GM18505 (cell line): ENCODE measurements around the gene C1QTNF6.

Experiments used
- ATAC-seq: cut with Tn5 transposase; IDR thresholded peaks from one replicate; pipeline ENCODE4 v1.9.1; 2021; ENCODE audit not compliant: unreplicated experiment
- POLR2A ChIP-seq: IDR thresholded peaks from 4 replicates; pipeline ENCODE4 v1.6.1; 2011; ENCODE audit warnings: borderline replicate concordance; ENCODE audit not compliant: insufficient read depth, insufficient read length; ENCODE audit errors: extremely low read depth

C1QTNF6 gene

DNA sequence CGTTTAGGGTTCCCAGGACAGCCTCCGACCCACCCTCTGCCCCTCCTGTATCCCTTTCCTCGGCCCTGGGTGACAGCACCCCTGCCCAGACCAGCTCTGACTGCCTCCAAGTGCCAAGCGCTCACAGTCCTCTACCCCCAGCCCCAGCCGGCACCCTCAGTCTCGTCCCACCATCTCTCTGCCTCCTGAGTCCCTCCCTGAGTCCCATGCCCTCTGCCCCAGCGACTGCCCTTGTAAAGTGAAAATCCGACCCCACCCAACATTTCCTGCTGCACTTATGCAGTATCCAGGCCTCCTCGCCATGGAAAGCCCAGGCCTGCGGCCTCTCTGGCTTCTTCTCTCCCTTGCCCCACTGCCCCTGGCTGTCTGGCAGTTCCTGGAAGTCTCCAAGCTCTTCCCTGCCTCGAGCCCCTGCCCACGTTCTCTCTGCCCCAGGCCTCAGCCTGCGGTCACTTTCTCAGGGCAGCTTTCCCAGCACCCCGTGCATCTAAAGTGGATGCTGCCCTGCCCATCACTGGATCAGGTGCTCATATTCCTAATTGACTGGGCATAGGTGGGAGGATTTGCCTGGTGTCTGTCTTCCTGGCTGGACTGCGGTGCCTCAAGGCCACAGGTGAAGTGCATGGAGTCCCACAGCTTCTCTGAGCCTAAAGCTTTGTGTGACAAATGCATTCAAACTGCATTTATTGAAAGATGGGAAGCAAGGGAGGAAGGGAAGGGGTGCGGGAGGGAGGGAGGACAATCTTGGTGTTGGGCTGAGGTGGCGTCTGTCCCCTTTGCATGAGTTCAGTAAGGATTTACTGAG is 20.7 kb downstream of the C1QTNF6 start:
- no peak for TF ChIP-seq POLR2A
- no peak for ATAC-seq

DNA sequence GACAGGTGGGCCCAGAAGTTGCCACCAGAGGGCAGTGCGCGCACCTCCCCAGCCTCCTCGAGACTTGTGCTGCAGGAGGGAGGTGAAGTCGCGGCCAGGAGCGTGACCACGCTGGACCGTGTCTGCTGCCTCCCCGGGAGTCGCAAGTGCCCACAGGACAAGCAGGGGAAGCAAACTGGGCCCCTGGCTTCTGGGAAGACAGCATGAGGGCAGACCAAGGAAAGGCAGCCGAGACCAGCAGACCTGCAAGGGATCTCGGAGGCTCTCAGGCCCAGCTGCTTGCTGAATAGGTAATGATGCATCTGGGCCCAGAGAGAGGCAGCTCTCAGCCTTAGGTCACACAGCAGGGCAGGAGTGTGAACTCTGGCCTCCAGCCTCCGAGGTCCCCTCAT is 21.4 kb downstream of the C1QTNF6 start:
- no peak for TF ChIP-seq POLR2A
- no peak for ATAC-seq

DNA sequence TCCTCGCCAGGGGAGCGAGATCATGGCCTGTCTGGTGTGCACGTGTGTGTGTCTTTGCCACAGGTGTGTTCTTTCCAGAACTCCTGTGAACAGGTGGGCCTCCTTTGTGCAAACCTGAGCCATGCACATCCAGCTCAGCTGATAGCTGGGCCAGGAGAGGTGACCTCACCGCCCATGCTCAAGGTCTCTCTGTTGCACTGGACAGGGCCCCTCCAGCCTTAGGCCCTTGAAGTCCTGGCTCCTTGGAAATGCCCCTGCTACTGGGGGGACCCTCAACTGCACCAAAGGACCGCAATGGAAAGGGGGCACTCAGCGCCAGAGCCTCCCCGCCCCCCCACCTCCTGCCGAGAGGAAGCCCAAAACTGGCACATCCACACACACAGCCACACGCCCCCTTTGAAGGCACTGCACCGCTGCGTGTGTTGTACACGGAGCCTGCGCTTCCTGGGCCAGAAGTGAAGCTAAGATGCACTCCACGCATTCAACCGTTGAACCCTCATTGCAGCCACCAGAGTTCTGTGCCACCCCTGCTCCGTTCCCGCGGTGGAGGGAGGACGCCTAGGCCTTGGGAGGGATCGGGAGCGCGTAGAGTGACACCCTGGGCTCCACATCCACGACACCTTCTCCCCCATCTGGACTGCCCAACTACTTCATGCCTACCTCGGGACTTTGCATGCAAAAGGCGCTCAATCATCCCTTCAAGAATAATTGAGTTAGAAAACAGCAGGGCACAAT is 21.9 kb downstream of the C1QTNF6 start:
- no peak for ATAC-seq
- no peak for TF ChIP-seq POLR2A

DNA sequence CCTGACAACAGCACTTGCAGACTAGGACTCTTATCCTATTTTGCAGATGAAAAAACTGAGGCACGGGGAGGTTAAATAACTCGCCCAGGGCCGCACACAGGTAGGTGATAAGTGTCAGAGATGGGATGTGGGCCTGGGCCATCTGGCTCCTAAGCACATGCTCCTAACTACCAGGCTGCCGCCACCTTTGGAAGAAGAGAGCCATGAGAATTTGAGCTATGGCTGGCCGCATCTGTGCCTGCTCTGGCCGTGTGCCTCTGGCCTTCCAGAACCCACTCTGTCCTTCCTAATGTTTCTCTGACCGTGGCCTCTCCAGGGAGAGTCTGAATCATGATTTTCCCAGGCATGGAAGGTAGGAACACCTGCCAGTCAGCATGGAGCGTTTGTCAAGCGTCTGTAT is 23.0 kb downstream of the C1QTNF6 start:
- no peak for TF ChIP-seq POLR2A
- no peak for ATAC-seq

DNA sequence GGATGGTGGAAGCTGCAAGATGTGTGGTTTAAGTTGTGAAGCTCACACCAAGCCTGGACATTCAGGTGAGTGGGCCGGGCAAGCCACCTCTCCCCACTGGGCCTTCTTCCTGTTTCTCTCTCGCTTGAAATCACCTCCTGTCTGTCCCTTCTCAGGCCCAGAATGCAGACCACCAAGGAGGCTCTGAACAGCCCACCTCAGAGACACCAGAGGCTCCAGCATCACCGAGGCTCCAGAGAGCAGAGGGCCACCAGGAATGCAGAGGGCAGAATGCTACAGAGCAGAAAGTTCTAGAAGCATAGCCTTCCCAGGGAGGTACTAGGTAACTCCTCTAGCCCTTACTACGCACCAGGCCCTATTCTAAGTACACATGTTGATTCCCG is 23.6 kb downstream of the C1QTNF6 start:
- no peak for ATAC-seq
- no peak for TF ChIP-seq POLR2A

DNA sequence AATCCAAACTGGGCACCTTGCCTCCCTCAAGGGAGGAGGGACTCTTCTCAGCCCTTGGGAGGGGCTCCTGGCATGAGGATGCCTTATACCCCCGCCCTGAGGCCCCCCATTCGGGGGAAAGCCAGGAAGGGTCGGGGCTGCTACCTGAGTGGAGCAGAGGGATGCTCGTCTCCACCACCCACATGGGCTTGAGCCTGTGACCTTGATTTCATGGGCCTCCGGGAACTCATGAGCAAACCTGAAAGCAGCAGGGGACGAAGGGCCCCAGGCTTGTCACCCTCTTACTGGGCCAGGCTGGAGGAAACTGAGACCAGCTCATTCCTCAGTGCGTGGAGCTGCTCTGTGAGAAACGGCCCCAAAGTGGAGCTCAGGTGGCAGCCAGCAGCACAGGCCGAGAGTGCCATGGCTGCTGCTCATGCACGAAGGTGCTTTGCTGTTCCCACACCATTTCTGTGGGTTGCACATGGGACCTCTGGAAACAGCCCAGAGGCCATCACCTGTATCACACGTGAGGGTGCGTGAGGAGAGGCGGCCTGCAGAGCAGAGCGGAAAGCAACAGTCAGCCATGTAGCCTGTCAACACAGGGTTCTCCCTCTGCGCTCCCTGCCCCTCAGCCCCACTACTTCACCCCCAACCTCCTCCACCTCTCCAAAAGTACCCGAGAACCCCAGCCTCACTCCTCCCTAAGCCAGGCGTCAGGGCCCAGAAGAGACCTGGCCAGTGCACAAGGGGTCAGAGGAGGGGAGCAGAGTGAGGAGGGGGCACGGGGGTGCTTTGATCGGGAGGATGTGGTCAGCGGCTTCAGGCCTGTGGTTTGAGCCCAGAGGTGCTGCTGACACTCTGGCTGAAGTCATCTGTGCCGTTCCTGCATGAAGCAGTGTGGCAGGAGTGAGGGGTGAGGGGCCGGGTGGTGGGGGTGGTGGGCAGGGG is 24.2 kb downstream of the C1QTNF6 start:
- peak; percentile 80 for TF ChIP-seq POLR2A
- ATAC-seq: peak; percentile 35

DNA sequence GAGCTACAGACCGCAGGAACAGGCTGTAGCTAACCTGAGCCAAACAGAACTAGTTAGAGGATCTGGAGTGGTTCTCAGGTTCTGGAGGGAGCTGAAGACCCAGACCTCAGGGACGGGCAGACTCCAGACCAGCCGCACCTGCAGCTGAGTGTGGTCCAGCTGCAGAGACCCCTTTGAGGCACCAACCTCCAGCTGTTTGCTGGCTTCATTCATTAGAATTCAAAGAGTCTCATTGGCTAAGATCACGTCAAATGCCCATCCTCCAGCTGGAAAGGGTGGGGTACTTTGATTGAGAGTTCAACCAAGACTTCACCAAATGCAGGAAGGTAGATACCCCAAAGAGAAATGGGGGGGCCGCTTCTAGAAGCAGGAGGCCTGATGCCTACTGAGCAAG is 25.0 kb downstream of the C1QTNF6 start:
- no peak for ATAC-seq
- no peak for TF ChIP-seq POLR2A

DNA sequence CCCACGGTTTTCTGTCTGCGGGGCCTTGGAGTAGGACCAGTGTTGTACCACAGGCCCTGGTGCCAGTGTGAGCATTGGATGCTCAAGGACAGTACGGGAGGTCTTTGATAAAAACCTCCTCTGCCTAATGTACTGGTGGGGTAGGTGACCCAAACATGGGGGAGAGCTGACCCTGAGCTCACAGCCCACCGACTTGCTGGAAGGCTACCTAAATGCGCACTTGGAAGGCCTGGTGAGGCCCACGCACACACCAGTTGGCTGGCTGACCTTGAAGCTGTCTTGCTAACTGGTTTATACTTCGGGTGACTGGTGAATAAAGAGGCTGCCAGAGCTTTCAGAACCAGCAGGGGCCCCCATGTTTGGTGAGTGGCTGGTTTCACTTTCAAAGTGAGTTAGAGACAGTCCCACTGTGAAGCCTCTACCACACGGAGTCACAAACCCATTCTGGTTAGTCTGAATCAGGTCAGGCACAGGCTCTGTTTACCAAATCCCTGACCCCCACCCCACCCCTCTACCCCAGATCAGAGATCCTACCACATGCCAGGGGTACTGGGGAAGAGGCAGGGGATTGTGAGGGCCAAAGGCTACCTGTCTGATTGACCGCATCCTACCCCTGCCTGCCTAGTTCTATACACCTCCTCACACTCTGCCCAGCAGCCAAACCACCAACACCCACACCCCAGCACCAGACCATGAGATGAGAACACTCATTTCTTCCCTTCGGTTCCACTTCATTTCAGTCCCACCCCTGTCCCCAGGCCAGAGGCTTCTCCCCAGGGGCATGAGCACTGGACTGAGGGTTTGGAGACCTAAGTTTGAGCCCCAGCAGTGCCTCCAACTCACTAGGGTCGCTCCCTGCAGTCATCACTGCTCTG is 25.6 kb downstream of the C1QTNF6 start:
- peak; percentile 70 for TF ChIP-seq POLR2A
- ATAC-seq: peak; percentile 47

DNA sequence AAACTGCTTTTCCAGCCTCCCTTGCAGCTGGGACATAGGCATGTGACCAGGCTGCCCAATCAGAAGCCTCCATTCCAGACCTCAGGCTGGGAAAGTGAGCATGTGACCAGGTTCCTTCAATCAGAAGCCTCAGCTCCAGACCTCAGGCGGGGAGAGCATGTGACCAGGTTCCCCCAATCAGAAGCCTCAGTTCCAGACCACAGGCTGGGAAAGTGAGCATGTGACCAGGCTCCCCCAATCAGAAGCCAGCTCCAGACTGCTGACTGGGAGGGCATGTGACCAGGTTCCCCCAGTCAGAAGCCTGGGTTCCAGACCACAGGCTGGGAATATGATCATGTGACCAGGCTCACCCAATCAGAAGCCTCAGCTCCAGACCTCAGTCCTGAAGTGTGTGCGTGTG is 26.6 kb downstream of the C1QTNF6 start:
- no peak for TF ChIP-seq POLR2A

DNA sequence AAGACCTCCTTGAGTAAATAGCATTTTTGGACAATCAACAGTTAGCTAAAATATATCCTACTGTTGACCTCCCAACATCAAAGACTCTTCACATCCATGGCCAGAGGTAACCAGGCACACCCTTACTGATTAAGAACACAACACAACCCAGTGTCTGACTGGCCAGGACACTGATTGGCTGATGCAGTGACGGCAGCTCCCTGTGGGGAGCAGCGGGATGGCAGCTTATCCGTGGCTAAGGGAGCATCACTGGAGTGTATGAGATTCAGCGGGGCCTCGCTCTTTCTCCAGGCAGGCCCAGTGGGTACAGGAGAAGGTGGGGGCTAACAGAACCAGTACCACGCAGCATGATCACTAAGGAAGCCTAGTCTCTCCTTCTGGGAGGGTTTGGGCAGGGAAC is 28.0 kb downstream of the C1QTNF6 start:
- no peak for TF ChIP-seq POLR2A
- ATAC-seq: no peak

More for the DNA sequence above, 26.6 kb downstream of the C1QTNF6 start:
- no peak for ATAC-seq

DNA sequence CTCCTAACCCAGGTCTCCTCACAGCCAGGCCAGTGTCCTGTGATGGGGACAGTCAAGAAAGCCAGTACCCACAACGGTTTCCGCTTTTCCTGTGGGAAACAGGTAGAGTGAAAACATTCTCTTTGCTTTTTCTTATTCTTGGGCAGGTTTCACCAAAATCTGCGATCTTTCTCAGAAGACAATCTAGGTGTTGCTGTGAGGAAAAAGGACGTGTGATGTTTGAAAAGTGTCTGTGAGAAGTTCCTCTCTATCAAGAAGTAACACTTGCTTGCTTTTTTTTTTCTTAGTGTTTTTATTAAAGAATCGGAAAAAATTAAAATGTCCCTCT is 29.1 kb downstream of the C1QTNF6 start:
- ATAC-seq: no peak
- TF ChIP-seq POLR2A: no peak

DNA sequence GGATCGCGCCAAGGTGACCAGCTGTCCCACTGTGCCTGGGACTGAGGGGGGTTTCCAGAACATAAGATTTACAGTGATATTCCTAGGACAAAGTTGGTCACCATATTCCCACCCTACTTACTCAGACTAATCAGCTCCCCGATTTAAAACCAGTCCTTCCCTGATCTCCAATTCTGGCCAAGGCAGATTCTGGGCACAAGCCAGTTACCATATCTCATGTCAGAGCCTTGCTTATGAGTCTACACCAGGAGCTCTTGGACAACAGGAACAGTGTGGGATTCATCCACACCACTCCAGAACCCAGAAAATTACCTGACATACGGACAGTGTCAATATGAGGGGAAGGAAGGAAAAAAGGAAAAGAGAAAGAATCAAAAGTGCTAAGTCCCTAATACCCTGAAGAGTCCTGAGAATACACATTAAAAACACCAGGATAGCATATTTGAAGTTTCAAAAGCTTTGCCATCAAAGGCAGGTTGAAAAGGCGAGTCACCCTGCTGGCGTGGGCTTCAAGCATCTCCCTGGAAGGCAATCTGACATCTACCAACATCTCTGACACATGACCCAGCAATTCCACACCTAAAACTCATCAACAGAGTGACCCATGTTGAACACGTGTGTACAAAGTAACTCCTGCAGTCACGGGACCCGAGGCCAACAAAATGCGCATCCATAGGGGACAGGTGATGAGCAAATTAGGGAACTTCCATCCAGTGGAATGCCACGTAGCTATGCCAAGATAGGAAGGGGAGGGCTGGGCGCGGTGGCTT is 30.3 kb downstream of the C1QTNF6 start:
- no peak for TF ChIP-seq POLR2A
- ATAC-seq: no peak
